ENCODE measurements around the gene TEDC2. TPM values are rescaled to one million over a fixed set of nuclear protein-coding genes. Genes with fewer than 3 reads are reported as not detected.
"Not testable (repeated sequence)": the region's sequence is repeated elsewhere in the genome, so short reads cannot be mapped to it uniquely, and the experiment has no call there.

TEDC2 gene
- total RNA-seq, 1 donor from 2014 or later: 16.0 TPM

DNA sequence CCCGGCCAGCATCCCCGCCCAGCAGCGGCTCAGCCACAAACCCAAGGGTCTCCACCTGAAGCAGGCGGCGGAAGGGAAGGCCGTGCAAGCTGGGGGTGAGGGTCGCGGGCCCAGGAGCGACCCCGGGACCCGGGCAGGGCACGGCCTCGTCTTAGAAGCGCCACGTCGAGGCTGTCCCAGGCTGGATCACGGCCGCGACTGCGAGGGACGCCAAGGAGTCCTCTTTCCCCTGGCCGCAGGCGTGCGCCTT, 31.2 kb upstream of the TEDC2 start:
- Mint-ChIP-seq H3K36me3 (peaks cover 7% of the 10 kb centered on the region), H3K9me3 (no peaks in the 10 kb centered on the region), H3K4me3 (peak overlapping the region; percentile 80), H3K4me1 (peaks cover 25% of the 10 kb centered on the region), H3K27ac (peak overlapping the region; percentile 54), H3K27me3 (ENCODE audit: low read depth) (no peaks in the 10 kb centered on the region)
- DNase-seq (ENCODE audit: low spot score in 2 of 2, unreplicated experiment in 2 of 2): no peak
- TF ChIP-seq, protein P1, sequence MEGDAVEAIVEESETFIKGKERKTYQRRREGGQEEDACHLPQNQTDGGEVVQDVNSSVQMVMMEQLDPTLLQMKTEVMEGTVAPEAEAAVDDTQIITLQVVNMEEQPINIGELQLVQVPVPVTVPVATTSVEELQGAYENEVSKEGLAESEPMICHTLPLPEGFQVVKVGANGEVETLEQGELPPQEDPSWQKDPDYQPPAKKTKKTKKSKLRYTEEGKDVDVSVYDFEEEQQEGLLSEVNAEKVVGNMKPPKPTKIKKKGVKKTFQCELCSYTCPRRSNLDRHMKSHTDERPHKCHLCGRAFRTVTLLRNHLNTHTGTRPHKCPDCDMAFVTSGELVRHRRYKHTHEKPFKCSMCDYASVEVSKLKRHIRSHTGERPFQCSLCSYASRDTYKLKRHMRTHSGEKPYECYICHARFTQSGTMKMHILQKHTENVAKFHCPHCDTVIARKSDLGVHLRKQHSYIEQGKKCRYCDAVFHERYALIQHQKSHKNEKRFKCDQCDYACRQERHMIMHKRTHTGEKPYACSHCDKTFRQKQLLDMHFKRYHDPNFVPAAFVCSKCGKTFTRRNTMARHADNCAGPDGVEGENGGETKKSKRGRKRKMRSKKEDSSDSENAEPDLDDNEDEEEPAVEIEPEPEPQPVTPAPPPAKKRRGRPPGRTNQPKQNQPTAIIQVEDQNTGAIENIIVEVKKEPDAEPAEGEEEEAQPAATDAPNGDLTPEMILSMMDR (IDR thresholded peaks at IDR 0.05; ENCODE audit: unreplicated experiment): no peak

- TF ChIP-seq, protein P1 (IDR thresholded peaks at IDR 0.05; ENCODE audit: unreplicated experiment): no peak
- Mint-ChIP-seq H3K27ac (peak within 1 kb of the TSS; percentile 54), H3K27me3 (ENCODE audit: low read depth) (no peaks in the 10 kb centered on the region), H3K4me3 (peak within 1 kb of the TSS; percentile 80), H3K9me3 (no peaks in the 10 kb centered on the region), H3K4me1 (peaks cover 25% of the 10 kb centered on the region), H3K36me3 (peaks cover 8% of the 10 kb centered on the region)
- peak; percentile 96 to 99 for DNase-seq (ENCODE audit: low spot score in 2 of 2, unreplicated experiment in 2 of 2)
Observed at GRCh38 chr16:2429034-2429770, 30.7 kb upstream of the TEDC2 start, which contains the start of gene CCNF. TSS of gene CCNF (plus strand) at chr16:2429447. CDS start at chr16:2429482, 35 bp downstream.

GRCh38 chr16:2429771-2430663, 29.9 kb upstream of the TEDC2 start:
- Mint-ChIP-seq H3K27me3 (ENCODE audit: low read depth) (no peaks in the 10 kb centered on the region), H3K9me3 (no peaks in the 10 kb centered on the region), H3K4me3 (peak overlapping the region; percentile 76), H3K36me3 (peaks cover 10% of the 10 kb centered on the region), H3K27ac (peak overlapping the region; percentile 51), H3K4me1 (peaks cover 25% of the 10 kb centered on the region)
- TF ChIP-seq, protein P1 (IDR thresholded peaks at IDR 0.05; ENCODE audit: unreplicated experiment): no peak
- DNase-seq (ENCODE audit: low spot score in 2 of 2, unreplicated experiment in 2 of 2): no peak

- no peaks in the 10 kb centered on the region for H3K9me3 Mint-ChIP-seq
- H3K4me1 Mint-ChIP-seq: peaks cover 25% of the 10 kb centered on the region
- H3K27ac Mint-ChIP-seq: no peak overlapping the region
- TF ChIP-seq, protein P1 (IDR thresholded peaks at IDR 0.05; ENCODE audit: unreplicated experiment): no peak
- no peak overlapping the region for H3K4me3 Mint-ChIP-seq
- H3K36me3 Mint-ChIP-seq: peaks cover 17% of the 10 kb centered on the region
- no peak for DNase-seq (ENCODE audit: low spot score in 2 of 2, unreplicated experiment in 2 of 2)
- no peaks in the 10 kb centered on the region for H3K27me3 Mint-ChIP-seq (ENCODE audit: low read depth)
Observed at GRCh38 chr16:2432286-2432685, 27.6 kb upstream of the TEDC2 start.

GRCh38 chr16:2432801-2433505, 27.0 kb upstream of the TEDC2 start:
- Mint-ChIP-seq H3K36me3 (peaks cover 18% of the 10 kb centered on the region), H3K27me3 (ENCODE audit: low read depth) (no peaks in the 10 kb centered on the region), H3K4me3 (no peak overlapping the region), H3K9me3 (no peaks in the 10 kb centered on the region), H3K27ac (no peak overlapping the region), H3K4me1 (peaks cover 20% of the 10 kb centered on the region)
- TF ChIP-seq, protein P1 (IDR thresholded peaks at IDR 0.05; ENCODE audit: unreplicated experiment): no peak
- no peak for DNase-seq (ENCODE audit: low spot score in 2 of 2, unreplicated experiment in 2 of 2)

DNA sequence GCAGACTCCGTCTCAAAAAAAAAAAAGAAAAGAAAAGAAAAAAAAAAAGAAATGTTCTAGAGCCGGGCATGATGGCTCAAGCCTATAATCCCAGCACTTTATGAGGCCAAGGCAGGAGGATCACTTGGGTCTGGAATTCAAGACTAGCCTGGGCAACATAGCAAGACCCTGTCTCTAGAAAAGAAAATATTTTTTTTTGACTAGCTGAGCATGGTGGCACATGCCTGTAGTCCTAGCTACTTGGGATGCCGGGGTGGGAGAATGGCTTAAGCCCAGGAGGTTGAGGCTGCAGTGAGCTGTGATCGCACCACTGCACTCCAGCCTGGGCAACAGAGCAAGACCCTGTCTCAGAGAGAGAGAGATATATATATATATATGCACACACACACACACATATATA, 24.7 kb upstream of the TEDC2 start:
- peaks cover 26% of the 10 kb centered on the region for H3K36me3 Mint-ChIP-seq
- not testable (repeated sequence) for H3K9me3 Mint-ChIP-seq; DNase-seq (ENCODE audit: low spot score in 2 of 2, unreplicated experiment in 2 of 2); H3K4me1 Mint-ChIP-seq; H3K27me3 Mint-ChIP-seq (ENCODE audit: low read depth); H3K27ac Mint-ChIP-seq; H3K4me3 Mint-ChIP-seq
